Stimulated activated naive CD8-positive, alpha-beta T cell treated with anti-CD3 and anti-CD28 coated beads, Interleukin-15, Interleukin-2, amounts not matched to agents 100 ng/mL and 50 ng/mL, for 24 hours (primary cell): Measurements from ENCODE around the gene DTWD2.
A peak's percentile ranks its signal among the peaks of the same experiment; 100 is the strongest.

ENCODE experiments used
- H3K27ac Mint-ChIP-seq: one replicate; pipeline ENCODE4 v1.8.0; 2021; ENCODE audit warnings: mild to moderate bottlenecking, mixed read lengths
- H3K27me3 Mint-ChIP-seq: one replicate; pipeline ENCODE4 v1.8.0; 2021; ENCODE audit warnings: mixed read lengths
- H3K36me3 Mint-ChIP-seq: one replicate; pipeline ENCODE4 v1.8.0; 2021; ENCODE audit warnings: low read depth, mixed read lengths
- H3K4me1 Mint-ChIP-seq: one replicate; pipeline ENCODE4 v1.8.0; 2021; ENCODE audit warnings: low read depth, mixed read lengths
- H3K4me3 Mint-ChIP-seq: one replicate; pipeline ENCODE4 v1.8.0; 2021; ENCODE audit warnings: mild to moderate bottlenecking, mixed read lengths
- H3K9me3 Mint-ChIP-seq: one replicate; pipeline ENCODE4 v1.8.0; 2021; ENCODE audit warnings: mixed read lengths

The DTWD2 gene, protein sequence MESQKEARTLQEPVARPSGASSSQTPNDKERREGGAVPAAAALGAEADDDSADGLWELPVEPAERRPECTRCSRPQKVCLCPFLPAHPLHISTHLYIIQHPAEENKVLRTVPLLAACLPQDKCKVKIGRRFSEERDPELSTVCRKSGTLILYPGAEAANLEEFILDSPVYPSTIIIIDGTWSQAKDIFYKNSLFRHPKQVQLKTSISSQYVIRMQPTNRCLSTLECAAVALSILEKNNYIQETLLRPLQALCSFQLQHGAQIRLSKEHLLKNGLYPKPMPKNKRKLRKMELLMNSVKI

DNA sequence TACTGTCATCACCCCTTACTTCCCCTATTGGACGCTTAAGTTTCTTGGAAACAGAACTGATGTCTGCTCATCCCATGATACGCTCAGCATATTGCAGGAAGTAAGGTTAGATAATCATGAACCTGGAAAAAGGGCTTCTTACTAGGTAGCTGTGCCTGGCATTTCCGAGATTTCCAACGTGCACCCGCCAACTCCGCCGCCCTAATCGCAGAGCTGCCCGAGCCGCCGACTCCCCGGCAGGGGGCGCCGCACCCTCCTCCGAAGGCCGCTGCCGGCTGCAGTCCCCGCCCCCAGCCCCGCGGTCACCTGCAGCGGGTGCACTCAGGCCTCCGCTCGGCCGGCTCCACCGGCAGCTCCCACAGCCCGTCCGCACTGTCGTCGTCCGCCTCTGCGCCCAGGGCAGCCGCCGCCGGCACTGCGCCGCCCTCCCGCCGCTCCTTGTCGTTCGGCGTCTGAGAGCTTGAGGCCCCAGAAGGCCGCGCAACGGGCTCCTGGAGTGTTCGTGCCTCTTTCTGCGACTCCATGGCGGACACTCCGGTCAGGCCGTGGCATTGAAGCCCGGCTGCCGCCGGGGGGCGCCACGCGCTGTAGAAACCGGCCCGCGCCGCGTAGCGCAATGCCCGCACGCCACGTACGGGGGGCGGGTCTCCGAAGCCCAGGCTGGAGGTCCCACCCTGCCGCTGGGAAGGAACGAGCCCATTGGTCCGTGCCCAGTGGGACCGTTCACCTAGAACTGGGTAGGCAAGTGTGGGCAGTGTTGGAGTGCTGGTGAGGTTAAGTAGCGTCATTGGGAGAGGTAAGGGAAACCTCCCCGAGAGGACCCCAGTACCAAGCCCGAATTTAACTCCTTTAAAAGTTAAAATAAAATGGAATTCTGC lies at the start of gene DTWD2:
DTWD2 (minus strand) TSS at position 560 of the 878 bp plus-strand sequence; CDS start at position 524, 36 bp downstream.
- Mint-ChIP-seq H3K9me3 (no peaks in the 10 kb centered on the region), H3K27me3 (no peaks in the 10 kb centered on the region), H3K36me3 (no peaks in the 10 kb centered on the region)

GRCh38 chr5:119037496-119038215 lies 49.3 kb upstream of the DTWD2 start:
- Mint-ChIP-seq H3K4me3 (no peak overlapping the region), H3K27me3 (no peaks in the 10 kb centered on the region), H3K4me1 (peaks cover 15% of the 10 kb centered on the region), H3K36me3 (no peaks in the 10 kb centered on the region), H3K9me3 (no peaks in the 10 kb centered on the region), H3K27ac (no peak overlapping the region)

More for the DNA sequence above, at the start of gene DTWD2:
- Mint-ChIP-seq H3K4me3 (peak within 1 kb of the TSS; percentile 82), H3K4me1 (peaks cover 33% of the 10 kb centered on the region), H3K27ac (peak within 1 kb of the TSS; percentile 71)

DNA sequence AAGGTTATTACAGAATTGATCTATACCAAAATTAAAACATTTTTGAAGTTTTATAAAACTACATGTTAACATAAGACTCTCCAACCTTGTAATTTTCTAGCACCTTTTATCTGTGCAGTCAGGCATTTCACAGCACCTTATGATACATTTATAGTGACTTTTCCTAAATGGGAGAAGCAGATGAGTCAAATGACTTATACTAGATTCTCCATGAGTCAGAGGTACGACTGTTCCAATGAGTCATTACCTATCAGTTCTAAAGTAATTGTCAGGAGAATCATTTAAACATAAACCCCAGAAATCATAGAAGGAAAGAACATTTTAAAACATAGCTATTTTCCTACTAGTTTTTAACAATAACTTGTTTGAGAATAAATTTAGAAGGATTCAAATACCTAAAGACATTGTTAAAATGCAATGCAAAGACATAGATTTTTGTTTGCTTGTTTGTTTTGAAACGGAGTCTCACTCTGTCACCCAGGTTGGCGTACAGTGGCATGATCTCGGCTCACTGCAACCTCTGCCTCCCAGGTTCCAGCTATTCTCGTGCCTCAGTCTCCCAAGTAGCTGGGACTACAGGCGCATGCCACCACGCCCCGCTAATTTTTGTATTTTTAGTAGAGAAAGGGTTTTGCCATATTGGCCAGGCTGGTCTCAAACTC lies 47.9 kb upstream of the DTWD2 start:
- peak overlapping the region; percentile 35 for H3K4me3 Mint-ChIP-seq
- H3K36me3 Mint-ChIP-seq: no peaks in the 10 kb centered on the region
- no peaks in the 10 kb centered on the region for H3K27me3 Mint-ChIP-seq
- no peaks in the 10 kb centered on the region for H3K9me3 Mint-ChIP-seq
- H3K4me1 Mint-ChIP-seq: peaks cover 29% of the 10 kb centered on the region
- H3K27ac Mint-ChIP-seq: peak overlapping the region; percentile 52

DNA sequence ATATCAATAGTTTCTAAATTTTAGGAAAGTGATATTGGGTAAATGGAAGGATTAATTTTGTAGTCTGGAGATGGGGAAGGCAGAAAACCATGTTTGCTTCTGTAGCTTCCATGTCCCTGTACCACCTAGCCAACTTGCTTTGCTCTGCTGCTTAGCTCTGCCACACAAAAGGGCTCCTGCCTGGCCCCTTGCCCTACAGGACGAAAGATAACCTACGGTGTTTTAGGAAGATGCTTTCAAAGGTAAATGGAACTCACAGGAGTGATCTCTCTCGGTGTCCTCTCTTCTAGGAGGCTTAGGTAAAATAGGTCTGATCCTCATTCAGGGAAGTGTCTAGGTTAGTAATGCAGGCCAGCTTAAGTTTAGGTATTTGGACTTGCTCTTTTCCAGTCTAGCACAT lies 44.8 kb upstream of the DTWD2 start:
- Mint-ChIP-seq H3K4me3 (no peak overlapping the region), H3K27ac (peak overlapping the region; percentile 76), H3K27me3 (no peaks in the 10 kb centered on the region), H3K4me1 (peaks cover 46% of the 10 kb centered on the region), H3K9me3 (no peaks in the 10 kb centered on the region), H3K36me3 (no peaks in the 10 kb centered on the region)

DNA sequence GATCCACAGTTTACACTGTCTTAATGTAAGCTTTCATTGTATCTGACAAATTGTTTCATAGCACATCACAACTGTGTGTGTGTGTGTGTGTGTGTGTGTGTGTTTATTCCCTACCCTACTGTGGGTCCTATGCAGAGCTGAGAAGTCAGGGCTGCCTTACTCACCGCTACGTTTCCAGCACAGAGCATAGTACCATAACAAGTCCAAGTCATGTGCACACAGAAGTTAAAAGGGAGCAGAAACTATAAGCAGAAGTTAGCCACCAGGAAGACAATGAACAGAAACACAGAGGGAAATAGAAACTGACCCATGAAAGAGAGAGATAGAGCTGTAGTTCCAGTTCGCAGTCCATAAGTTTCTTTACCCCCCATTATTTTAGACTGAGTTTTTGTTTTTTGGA lies 44.3 kb upstream of the DTWD2 start:
- Mint-ChIP-seq H3K36me3 (no peaks in the 10 kb centered on the region), H3K4me1 (peaks cover 47% of the 10 kb centered on the region), H3K27me3 (no peaks in the 10 kb centered on the region), H3K9me3 (no peaks in the 10 kb centered on the region), H3K4me3 (no peak overlapping the region), H3K27ac (peak overlapping the region; percentile 76)

GRCh38 chr5:119031905-119032304 lies 43.6 kb upstream of the DTWD2 start:
- Mint-ChIP-seq H3K9me3 (no peaks in the 10 kb centered on the region), H3K27me3 (no peaks in the 10 kb centered on the region), H3K4me1 (peaks cover 47% of the 10 kb centered on the region), H3K4me3 (peak overlapping the region; percentile 47), H3K27ac (peak overlapping the region; percentile 94), H3K36me3 (no peaks in the 10 kb centered on the region)

- Mint-ChIP-seq H3K27me3 (no peaks in the 10 kb centered on the region), H3K9me3 (no peaks in the 10 kb centered on the region), H3K4me1 (peaks cover 44% of the 10 kb centered on the region), H3K27ac (peak overlapping the region; percentile 94), H3K36me3 (no peaks in the 10 kb centered on the region), H3K4me3 (peak overlapping the region; percentile 69)
These were observed 42.9 kb upstream of the DTWD2 start for GRCh38 chr5:119031011-119031886.

DNA sequence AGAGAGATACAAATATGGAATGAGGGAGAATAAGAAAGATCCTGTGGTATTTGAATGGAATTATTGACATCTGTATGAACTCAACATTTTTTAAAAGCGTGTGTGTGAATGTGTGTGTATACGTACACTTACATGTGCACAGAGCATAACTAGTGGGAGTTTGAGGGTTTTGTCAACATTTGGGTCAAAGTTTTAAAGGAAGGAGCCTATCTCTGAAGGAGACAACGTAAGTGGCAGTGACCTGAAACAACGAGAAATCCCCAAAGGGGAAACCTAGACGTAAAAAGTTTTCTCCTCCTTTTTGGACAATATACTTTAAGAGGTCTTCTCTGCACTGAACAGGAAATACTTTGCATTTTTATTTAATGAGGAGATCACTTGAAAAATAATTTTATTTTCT lies 40.2 kb upstream of the DTWD2 start:
- Mint-ChIP-seq H3K4me3 (no peak overlapping the region), H3K36me3 (no peaks in the 10 kb centered on the region), H3K27me3 (no peaks in the 10 kb centered on the region), H3K9me3 (no peaks in the 10 kb centered on the region), H3K27ac (no peak overlapping the region), H3K4me1 (peaks cover 39% of the 10 kb centered on the region)

DNA sequence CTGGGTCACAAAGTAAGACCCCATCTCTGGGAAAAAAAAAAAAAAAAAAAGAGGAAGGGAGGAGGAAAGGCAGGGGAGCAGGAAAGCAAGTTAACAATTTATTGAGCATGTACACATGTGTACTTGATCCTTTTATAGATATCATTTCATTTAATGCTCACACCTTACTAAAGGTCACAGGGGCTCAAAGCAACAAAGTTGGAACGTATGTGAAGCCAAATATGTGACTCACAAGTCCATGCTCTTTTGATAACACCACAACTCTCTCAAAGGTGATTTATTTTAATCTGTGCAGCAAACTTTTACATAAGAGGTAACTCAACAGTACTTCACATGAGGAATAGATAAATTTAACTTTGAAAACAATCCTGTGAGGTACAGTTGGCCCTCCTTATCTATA lies 34.4 kb upstream of the DTWD2 start:
- no peaks in the 10 kb centered on the region for H3K36me3 Mint-ChIP-seq
- no peak overlapping the region for H3K27ac Mint-ChIP-seq

DNA sequence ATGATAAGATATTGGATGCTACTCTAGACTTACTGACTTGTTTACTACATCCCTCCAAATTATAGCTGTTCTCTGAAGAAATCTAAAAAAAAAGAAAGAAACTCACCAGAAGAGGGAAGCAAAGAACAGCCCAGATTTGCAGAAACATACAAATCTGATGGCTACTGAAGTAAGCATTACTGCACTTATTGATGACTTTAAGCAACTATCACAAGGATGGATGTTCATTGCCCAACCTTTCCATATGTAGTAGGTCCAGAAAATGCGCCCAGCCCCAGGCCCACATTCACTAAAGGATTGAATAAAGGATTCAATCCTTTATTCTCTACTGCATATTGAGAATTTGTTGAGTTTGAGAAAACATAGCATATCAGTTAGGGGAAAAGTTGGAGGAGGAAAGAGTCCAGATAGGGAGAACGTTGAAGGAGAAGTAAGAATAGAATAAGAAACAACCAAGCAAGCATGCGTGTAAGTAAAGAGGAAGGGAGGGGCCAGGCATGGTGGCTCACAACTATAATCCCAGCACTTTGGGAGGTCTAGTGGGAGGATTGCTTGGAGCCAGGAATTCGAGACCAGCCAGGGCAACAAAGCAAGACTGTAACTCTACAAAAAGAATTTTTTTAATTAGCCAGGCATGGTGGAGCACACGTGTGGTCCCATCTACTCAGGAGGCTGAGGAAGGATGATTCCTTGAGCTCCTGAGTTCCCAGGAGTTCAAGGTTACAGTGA lies 33.8 kb upstream of the DTWD2 start:
- Mint-ChIP-seq H3K9me3 (no peaks in the 10 kb centered on the region), H3K27ac (no peak overlapping the region), H3K4me3 (no peak overlapping the region), H3K27me3 (no peaks in the 10 kb centered on the region), H3K4me1 (peaks cover 15% of the 10 kb centered on the region), H3K36me3 (no peaks in the 10 kb centered on the region)

More for the DNA sequence above, 34.4 kb upstream of the DTWD2 start:
- Mint-ChIP-seq H3K9me3 (no peaks in the 10 kb centered on the region), H3K4me1 (peaks cover 15% of the 10 kb centered on the region), H3K27me3 (no peaks in the 10 kb centered on the region), H3K4me3 (no peak overlapping the region)

GRCh38 chr5:119021149-119021732 lies 32.9 kb upstream of the DTWD2 start:
- no peaks in the 10 kb centered on the region for H3K9me3 Mint-ChIP-seq
- H3K36me3 Mint-ChIP-seq: no peaks in the 10 kb centered on the region
- no peak overlapping the region for H3K27ac Mint-ChIP-seq
- no peak overlapping the region for H3K4me3 Mint-ChIP-seq
- H3K27me3 Mint-ChIP-seq: no peaks in the 10 kb centered on the region
- peaks cover 15% of the 10 kb centered on the region for H3K4me1 Mint-ChIP-seq

GRCh38 chr5:119019949-119020348 lies 31.6 kb upstream of the DTWD2 start:
- H3K27me3 Mint-ChIP-seq: no peaks in the 10 kb centered on the region
- no peak overlapping the region for H3K27ac Mint-ChIP-seq

DNA sequence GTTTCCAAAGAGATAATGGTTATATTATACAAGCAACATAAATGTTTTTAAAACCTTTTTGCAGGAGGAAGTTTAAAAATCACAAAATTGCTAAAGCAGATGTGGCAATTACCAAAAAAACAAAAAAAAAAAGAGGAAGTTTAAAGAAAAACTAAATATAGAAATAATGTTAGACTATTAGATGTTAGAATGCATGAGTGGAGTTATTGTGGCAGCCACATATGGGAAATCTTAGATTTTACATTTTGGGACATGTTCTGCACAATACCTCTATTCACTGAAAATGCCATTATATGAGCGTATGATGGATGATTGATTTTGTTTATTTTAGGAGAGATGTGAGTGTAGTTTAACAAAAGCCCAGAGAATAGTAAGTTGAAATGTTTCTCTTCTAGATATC lies 31.2 kb upstream of the DTWD2 start:
- no peaks in the 10 kb centered on the region for H3K36me3 Mint-ChIP-seq
- H3K27me3 Mint-ChIP-seq: no peaks in the 10 kb centered on the region
- H3K27ac Mint-ChIP-seq: no peak overlapping the region
- H3K9me3 Mint-ChIP-seq: no peaks in the 10 kb centered on the region
- H3K4me1 Mint-ChIP-seq: peaks cover 15% of the 10 kb centered on the region
- no peak overlapping the region for H3K4me3 Mint-ChIP-seq

More at GRCh38 chr5:119019949-119020348, 31.6 kb upstream of the DTWD2 start:
- H3K4me3 Mint-ChIP-seq: no peak overlapping the region
- no peaks in the 10 kb centered on the region for H3K36me3 Mint-ChIP-seq
- peaks cover 15% of the 10 kb centered on the region for H3K4me1 Mint-ChIP-seq
- H3K9me3 Mint-ChIP-seq: no peaks in the 10 kb centered on the region
